Measurements from ENCODE around the gene SLC25A38.

GRCh38 chr3:39383045-39383880, at the start of gene SLC25A38:
- peak; percentile 36 for TF ChIP-seq CTCF (IDR thresholded peaks at IDR 0.05)
- TF ChIP-seq EZH2 (IDR thresholded peaks at IDR 0.05): no peak
- TF ChIP-seq EZH2phosphoT487 (IDR thresholded peaks at IDR 0.05): no peak

Data from neural progenitor cell (in vitro differentiated cells).